NCI-H2029 (cell line): Measurements from ENCODE around the gene GJA1.
"Not testable (repeated sequence)": the region's sequence is repeated elsewhere in the genome, so short reads cannot be mapped to it uniquely, and the experiment has no call there.

Experiments
- DNase-seq: peaks from one replicate; lab custom pipeline; 2025; lab: John Stamatoyannopoulos, UW

The GJA1 gene

DNA sequence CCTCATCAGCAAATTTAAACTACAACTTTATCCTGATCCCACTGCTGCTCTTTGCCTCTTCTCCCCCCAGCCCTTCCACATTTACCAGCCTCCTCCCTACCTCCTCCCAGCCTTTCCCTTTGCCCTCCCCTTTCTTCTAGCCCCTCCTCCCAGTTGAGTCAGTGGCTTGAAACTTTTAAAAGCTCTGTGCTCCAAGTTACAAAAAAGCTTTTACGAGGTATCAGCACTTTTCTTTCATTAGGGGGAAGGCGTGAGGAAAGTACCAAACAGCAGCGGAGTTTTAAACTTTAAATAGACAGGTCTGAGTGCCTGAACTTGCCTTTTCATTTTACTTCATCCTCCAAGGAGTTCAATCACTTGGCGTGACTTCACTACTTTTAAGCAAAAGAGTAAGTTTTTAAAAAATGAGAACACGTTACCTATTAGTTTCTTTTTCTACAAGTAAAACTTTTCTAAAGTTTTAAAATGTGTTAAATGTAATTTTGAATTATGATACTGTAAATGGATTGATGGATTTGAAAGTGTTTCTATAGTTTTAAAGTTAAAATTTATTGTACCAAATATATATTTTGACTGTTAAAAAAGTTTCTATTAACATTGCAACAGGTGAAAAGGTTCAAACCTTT, at the start of gene GJA1:
Gene GJA1, plus strand, starts transcription at position 203 of the 626 bp plus-strand sequence. CDS start 11,202 bp downstream, outside the sequence.
- DNase-seq, result no peak

GRCh38 chr6:121386551-121386950, 48.9 kb upstream of the GJA1 start:
- DNase-seq, result not testable (repeated sequence)

GRCh38 chr6:121389419-121389818, 46.0 kb upstream of the GJA1 start:
- no peak for DNase-seq

GRCh38 chr6:121393731-121394505, 41.5 kb upstream of the GJA1 start:
- DNase-seq, result no peak

DNA sequence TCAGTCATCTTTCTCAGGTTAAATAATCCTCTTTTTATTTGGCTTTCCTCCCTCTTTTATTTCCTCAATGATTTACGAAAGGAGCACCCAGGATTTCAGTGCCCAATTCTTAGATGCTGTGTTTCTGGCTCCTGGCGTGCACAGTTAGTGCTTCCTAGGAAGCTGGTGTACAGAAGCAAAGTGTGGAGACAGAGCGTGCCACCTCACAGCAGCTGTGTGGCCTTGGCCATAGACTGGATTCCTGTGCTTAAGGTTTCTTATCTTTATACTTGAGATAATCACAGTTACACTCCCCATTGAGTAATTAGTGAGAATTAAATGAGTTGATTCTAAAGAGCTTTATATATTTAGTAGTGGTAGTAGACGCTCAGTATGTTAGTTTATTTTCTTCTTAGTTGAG, 39.7 kb upstream of the GJA1 start:
- no peak for DNase-seq

DNA sequence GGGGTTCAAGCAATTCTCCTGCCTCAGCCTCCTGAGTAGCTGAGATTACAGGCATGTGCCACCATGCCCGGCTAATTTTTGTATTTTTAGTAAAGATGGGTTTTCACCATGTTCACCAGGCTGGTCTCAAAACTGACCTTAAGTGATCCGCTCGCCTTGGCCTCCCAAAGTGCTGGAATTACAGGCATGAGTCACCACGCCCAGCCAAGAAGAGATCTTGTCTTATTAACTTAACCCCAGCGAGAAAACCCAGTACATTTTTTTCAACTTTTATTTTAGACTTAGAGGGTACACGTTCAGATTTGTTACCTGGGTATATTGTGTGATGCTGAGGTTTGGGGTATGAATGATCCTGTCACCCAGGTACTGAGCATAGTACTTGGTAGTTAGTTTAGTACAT, 38.3 kb upstream of the GJA1 start:
- not testable (repeated sequence) for DNase-seq

DNA sequence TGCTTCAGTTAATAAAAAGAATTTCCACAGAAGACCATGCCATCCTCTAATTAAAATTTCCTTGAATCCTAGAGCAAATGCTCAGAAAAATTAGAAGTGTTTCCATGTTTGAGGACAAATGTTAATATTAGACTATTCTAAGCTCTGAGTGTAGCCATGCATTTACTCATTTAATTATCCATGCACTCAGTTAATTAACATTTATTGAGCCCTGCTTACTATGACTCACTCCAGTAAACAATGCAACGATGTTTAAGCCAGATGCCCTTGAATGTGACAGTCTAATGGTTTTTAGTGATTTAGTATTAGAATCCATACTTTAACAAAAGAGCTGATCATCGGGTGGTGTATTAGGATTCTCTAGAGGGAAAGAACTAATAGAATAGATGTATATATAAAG, 37.3 kb upstream of the GJA1 start:
- no peak for DNase-seq

DNA sequence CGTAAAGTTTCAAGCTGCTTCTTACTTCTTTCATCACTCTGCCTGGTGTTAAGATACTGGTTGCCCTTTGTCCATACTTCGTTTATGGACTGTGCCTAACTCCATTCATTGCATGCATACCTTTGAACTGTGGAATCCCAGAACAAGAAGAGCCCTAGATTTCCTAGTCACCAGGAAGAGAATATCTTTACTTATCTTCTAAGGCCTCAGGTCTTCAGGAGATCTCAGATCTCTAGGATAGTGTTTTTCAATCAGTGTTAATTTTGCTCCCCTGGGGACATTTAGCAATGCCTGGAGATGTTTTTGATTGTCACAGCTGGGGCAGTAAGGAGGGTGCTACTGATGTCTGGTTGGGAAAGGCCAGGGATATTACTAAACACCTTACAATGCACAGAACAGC, 35.5 kb upstream of the GJA1 start:
- no peak for DNase-seq

- DNase-seq, result no peak
Measured at GRCh38 chr6:121403964-121404363, 31.5 kb upstream of the GJA1 start.

DNA sequence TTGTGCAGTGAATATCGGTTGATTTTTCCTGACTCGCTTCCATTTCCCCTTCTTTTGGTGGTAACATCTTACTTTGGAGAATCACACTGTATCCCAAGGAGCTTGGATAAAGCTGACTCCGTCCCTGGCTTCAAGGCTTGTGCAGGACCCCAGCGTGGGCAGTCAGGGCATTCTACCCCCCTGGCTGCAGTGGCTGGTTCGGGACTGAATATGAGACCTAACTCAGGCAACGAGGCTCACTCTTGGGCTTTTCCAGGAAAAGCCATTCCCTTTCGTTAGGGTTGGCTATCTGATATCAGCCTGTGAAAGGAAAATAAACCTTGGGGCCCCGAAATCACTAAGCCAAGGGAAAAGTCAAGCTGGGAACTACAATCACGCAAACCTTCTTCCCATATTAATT, 30.1 kb upstream of the GJA1 start:
- no peak for DNase-seq

GRCh38 chr6:121408321-121408720, 27.1 kb upstream of the GJA1 start:
- no peak for DNase-seq

- DNase-seq, result no peak
Measured at GRCh38 chr6:121413879-121414278, 21.6 kb upstream of the GJA1 start.

DNA sequence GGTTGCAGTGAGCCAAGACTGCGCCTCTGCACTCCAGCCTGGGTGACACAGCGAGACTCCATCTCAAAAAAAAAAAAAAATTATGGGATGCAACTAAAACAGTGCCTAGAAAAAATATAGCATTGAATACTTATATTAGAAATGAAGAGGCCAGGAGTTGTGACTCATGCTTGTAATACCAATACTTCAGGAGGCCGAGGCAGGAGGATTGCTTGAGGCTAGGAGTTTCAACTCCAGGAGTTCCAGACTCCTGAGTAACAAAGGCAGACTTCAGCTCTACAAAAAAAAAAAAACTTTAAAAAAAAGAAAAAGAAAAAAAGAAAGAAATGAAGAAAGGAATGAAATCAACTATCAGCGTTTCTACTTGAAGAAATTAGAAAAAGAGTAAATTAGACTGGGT, 17.1 kb upstream of the GJA1 start:
- no peak for DNase-seq

- no peak for DNase-seq
Measured at GRCh38 chr6:121426686-121427085, 8.8 kb upstream of the GJA1 start.

DNA sequence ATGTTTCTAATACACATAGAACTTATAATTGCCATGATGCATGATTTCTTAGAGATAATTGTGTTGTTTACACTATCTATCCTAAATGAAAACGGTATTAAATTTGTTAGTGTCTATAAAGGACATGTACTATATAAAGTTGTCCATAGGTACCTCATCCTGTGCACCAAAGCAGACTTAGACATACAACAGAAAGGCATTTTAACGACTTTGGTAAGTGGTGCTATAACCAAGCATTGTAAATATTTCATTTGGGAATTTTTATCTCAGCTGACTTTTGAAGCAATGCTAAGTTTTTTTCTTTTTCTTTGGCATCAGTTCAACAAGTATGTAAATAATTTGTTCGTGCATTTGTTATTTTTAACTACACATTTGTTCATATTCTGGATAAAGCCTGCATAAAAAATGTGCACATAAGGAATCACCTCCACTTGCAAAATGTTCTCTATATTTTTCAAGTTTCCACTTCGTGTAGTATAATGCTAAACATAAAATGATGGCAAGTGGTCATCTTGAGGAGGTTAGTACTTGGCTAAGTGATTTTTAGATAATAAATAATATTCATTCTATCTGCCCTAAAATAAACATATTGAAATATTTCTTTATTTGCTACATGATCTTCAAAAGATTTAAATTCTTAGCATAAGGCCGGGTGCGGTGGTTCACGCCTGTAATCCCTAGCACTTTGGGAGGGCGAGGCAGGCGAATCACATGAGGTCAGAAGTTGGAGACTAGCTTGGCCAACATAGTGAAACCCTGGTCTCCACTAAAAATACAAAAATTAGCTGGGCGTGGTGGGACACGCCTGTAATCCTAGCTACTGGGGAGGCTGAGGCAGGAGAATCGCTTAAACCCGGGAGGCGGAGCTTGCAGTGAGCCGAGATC, 6.3 kb upstream of the GJA1 start:
- DNase-seq, result no peak

GRCh38 chr6:121430514-121431460, 4.7 kb upstream of the GJA1 start:
- no peak for DNase-seq

DNA sequence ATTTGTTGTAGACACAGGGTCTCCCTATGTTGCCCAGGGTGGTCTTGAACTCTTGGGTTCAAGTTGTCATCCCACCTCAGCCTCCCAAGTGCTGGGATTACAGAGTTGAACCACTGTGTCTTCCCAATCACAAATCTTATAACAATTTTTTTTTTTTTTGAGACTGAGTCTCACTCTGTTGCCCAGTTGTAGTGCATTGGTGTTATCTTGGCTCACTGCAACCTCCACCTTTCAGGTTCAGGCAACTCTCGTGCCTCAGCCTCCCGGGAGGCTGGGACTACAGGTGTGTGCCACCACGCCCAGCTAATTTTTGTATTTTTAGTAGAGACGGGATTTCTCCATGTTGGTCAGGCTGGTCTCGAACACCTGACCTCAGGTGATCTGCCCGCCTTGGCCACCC, 3.7 kb upstream of the GJA1 start:
- DNase-seq, result not testable (repeated sequence)

- DNase-seq, result no peak
Measured at GRCh38 chr6:121434037-121434770, 1.2 kb upstream of the GJA1 start.

DNA sequence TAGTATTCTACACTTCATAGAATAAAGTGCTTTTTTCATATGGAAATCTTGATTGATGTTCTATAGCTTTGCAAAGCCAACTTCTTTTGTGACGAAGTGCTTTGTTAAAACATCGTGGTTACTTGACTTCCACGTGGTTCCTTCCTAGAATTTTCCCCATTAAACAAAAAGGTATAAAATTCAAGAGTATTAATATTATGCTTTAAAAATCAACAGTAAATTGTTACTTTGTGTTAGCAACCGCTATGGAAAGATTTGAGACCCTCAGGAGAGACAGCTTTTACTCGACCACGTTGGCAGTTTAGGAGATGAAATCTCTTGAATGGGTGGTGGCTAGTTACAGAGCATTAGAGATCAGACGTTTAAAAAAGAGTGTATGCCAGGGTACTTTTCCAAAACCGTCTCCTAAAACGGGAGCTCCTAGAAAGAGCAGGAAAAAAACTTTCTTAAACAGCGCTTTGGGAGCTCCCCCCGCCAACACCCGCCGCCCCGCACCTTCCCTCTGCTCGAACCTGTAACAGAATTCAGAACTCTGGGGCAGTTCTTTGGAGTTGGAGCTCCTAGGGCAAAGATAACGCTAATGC, 920 bp downstream of the GJA1 start:
- DNase-seq, result no peak
